Stimulated activated CD4-positive, alpha-beta T cell treated with anti-CD3 and anti-CD28 coated beads, Interleukin-15, amount 100 ng/mL, for 1 hour (primary cell): ENCODE data around the gene GORASP2.
A peak's percentile ranks its signal among the peaks of the same experiment; 100 is the strongest.

Experiments
- DNase-seq, 2 donors: peaks; one replicate each; pipeline ENCODE4 v3.0.0-alpha.2; 2020; ENCODE audit warnings: low read depth in 1 of 2, low spot score in 1 of 2

GORASP2 gene

DNA sequence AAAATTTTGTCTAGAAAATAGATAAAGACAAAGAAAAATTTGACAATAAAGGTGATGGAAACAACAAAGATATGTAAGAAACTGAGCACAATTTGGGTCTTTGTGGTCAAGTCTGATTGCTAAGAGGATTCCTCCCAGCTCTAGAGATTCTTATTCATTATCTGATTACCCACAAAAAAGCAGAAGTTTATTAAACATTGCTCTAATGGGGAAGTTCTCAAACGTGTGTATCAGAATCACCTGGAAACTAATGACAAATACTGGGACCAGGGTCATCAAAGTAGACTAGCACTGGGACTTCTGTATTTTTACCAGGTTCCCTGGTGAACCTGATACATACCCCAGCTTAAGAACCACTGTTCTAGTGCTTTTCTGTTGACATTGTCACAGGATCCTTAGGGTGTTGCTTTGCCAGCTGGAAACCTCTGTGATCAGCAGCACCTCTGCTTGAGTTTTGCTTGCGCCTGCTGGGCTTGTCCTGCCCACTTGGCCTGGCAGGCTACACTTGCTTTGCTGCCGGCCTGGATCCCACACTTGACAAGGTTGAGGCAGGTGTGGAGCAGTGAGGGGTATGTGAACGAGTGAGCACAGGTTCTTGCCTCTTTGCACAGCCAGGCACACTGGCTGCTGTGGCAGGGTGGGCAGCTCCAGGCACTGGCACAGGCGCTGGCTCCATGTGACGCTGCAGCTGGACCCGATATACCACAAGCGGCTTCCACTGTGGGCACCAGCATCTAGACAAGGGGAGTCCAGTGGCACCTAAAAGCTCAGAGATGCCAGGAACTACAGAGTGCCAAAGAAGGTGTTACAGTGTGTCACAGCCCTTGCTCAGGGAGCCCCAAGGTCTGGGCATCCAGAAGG is 6.2 kb upstream of the GORASP2 start:
- DNase-seq: no peak

DNA sequence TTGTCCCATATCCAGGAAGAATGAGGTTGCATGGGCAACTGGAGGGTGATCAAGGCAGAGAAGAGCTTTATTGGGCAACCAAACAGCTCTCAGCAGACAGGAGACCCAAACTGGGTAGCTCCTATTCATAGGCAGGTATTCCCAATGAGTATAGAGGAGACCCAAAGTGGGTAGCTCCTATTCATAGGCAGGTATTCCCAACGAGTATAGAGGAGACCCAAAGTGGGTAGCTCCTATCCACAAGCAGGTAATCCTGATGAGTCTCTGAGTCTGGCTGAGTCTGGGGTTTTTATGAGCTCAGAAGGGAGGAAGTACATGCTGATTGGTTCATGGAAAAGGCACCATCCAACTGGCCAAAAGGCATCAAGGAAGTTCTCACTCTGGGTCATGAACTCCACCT is 5.3 kb upstream of the GORASP2 start:
- DNase-seq: no peak

DNA sequence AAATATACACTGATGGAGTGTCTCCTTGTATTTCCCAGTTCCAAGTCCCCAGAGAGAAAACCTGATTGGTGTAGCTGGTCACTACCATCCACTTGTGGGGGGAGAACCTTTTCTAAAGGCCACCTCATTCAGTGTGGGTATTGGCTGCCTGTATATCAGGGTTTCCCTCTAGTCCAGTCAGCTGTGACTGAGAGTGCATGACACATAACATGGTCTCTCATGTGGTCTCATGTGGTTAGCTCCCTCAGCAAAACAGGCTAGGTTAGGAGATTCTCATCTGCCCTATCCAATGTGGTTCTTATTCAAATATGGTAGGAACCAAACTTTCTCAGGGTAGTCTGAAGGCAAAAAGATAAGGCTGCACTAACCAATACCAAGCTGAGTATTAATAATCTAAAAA is 4.1 kb upstream of the GORASP2 start:
- no peak for DNase-seq

DNA sequence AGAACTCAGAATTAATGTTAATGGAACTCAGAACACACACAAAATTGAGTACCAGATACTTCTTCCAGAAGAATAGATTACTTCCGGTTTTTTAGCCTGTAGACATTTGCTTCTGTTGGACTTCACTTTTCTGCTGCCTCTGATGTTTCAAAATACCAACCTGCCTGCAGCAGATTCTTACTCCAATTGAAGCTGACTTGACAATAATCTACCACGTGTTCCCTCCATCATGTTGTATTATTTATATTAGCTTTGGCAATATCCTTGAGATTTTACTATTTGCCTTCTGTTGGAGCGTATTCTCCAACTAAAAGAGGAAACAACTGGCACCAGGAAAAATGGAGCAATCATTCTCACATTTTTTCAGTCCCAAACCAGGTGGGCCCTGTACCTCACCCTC is 3.1 kb upstream of the GORASP2 start:
- DNase-seq: no peak

DNA sequence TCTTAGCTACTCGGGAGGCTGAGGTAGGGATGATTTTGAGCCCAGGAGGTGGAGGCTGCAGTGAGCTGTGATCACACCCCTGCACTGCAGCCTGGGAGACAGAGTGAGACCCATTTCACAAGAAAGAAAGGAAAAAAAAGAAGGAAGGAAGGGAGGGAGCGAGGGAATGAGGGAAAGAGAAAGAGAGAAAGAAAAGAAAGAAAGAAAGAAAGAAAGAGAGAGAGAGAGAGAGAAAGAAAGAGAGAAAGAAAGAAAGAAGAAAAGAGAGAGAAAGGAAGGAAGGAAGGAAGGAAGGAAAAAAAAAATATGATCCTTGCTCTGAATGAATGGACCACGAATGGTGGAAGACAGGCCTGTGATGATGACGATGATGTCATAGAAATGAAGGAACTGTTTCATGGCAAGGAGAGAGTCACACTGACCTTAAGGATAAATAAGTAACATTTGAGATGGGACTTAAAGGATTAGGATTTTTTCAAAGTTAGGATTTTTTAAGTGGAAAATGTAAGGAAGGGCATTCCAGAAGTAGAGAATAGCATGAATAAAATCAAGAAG is 2.2 kb upstream of the GORASP2 start:
- DNase-seq: no peak

DNA sequence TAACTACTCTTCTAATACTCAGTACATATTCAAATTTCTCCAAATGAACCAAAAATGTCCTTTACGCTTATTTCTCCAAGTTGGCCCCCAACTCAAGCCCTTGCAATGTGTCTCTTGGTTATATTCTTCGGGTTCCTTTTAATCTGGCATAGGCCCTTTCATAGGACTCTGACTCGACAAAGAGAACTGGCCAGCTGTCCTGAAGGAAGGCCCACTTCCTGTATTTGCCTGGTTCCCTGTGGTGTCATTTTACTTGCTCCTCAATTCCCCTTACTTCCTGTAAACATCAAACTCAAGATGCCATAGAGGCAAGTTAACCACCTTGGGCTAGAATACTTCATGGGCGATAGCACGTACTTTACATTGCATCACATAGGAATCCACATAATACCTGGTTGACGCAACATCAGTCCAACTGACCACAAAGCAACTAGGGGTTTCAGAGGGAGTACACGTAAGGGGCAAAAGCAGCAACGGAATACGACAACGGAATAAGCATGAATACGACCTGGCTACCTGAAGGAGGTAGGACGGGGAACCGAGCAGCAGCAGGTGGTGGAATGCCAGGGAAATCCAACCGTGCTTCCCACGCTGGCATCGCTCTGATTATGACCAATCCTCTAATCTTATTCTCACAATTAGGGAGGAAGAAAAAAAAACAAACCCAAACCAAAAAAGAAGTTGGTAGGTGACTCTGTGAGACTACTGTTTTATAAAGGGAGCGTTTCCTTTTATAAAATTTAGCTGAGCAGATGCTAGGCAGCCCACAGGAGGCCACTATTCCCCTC is 823 bp upstream of the GORASP2 start:
- DNase-seq: no peak

DNA sequence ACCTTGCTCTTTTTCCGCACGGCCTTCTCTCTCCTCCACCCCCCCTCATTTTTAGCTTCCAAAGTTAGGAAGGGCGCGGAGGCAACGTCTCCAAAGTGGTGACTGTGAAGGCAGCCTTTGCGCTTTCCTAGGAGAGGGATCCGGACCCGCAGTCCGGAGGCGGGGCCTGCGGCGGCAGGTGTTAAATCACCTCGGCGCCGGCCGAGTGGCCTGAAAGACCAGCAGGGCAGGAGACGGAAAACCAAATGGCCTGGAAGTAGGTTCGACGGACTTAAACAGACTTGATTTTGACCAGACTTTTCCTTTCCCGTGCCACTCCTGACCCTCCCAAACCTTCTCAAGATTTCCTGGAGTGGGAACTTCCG is 615 bp downstream of the GORASP2 start:
- DNase-seq: peak in 1 of 2 donors; percentile 20

DNA sequence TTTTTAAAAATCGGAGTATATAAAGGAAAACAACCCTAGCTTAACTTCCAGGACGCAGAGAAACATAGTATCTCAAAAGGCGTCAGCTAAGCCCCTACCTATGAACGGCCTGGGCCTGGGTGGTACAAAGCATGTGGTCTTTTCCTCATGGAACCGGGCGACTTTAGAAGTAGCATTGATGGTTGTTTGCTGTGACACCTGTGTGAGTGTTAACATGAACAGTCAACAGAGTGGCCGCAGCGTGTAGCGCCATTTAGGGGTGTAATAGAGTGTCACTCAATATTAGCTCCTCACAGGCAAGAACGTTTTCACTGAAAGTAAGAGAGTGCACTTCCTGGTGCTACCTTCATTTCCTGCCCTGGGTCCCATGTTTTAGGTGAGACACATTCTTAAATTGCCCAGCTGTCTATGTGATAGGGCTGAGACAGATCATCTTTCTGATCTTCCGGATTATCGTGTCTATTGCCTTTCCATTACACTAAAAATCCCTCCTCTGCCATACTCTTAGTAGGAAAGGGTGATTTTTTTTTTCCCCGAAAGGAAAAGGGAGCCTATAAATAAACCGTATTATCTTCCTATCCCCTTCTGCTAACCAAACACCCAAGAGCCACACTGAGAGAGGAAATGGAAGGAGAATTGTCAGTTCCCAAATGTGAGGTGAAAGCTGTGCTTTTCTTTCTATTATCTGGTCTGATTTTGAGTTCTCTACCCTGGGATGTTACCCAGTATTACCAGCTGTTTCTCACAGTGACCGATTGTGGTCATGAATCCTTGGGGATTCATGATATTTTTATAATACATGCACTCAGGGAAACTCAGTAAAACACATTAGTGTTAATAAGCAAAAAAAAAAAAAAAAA is 1.3 kb downstream of the GORASP2 start:
- DNase-seq: peak; percentile 16 to 33

DNA sequence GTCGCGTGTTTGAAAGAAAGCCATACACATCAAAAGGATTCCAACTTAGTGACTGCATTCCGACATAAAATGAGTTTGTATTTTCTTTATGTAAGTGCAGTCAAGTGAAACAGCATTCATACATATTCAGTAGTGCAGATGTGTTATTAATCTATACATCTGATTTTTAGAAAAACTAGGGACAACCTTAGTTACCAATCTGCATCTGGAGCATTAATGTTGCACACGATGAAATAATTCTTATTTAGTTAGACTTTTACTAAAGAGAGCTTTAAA is 1.9 kb downstream of the GORASP2 start:
- no peak for DNase-seq

DNA sequence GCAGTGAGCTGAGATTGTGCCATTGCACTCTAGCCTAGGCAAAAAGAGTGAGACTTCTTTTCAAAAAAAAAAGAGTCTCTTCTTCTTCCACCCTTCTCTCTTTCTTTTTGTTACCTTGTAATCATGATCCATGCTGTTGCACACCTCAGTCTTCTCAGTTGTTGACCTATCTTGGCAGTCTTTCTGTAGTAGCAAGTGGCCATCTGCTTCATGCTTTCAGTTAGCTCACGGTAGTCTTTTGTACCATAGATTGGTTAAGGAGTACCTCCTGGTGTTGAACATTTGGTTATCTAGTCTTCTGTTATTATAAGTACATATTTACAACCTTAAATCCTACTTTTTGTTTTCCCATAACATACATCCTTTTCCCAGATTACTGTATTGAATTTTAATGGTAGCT is 3.1 kb downstream of the GORASP2 start:
- no peak for DNase-seq

DNA sequence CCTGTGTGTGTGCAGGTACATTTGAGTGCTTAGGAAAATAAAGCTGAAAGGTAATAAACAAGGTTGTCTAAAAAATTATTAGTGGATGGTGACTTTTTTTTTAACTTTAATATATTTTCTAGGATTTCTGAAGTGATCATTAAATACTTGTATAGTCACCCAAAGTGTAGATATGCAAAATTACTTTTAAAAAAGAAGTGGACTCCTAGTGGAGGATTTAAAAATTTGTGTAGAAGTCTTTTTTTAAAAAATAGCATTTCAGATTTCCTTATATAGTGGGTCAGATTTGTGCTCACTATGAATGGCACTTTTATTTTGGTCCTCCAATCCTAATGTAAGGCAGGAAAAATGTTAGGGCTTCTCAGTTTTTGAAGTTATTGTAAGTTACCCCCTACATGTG is 3.9 kb downstream of the GORASP2 start:
- no peak for DNase-seq

DNA sequence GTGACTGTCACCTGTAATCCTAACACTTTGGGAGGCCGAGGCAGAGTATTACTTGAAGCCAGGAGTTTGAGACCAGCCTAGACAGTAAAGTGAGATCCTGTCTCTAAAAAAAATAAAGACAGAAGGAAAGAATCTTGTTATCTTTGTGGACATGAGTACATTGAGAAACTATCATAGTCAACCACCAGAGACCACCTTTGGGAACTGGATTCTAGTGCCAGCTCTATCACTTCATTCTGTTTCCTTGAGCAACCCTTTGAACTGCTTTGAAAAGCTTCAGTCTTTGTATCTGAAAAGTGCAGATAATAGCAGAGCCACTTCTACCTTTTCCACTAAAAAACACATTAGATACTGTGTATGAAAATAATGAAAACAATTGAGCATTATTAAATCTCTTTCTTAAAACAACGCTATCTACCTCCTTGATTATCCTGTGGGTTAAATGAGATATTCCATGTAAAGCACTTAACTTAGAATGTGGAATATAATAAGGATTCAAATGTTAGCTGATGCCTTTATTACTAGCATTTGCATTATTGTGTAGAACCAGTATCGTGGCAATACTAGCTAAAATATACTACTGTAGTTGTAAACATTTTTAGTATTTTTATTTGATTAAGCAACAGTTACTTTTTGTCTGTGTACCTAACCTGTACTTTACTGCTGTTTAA is 8.8 kb downstream of the GORASP2 start:
- no peak for DNase-seq

DNA sequence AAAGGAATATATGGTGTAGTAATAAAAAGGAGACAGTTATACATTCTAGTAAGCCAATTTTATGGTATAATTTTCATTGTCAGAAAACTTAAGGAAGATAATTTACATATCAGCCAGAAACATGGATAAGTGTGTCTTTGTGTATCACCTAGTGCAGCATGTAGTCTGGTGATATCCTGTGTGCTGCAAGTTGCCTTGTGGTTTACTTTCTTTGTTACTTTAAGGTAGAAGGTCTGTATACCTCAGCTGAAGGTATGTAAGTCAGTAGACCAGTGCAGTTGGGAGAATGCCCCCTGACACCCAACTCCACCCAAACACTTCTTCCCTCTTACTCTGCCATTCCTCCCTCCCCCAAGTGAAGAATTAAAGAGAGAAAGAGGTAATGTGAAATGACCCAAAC is 11.0 kb downstream of the GORASP2 start:
- DNase-seq: no peak

DNA sequence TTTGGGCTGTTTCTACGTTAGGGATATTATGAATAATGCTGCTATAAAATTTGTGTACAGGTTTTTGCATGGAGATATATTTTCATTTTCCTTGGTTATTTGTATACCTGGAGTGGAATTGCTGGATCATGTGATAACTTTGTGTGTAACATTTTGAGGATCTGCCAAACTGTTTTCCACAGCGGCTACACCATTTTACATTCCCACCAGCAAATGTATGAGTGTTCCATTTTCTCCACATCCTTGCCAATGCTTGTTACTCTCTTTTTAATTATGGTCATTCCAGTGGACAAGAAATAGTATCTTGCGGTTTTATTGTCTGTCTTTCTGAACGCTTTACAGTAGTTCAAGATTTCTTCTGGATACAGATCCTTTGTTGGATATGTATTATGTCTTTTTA is 13.6 kb downstream of the GORASP2 start:
- no peak for DNase-seq

DNA sequence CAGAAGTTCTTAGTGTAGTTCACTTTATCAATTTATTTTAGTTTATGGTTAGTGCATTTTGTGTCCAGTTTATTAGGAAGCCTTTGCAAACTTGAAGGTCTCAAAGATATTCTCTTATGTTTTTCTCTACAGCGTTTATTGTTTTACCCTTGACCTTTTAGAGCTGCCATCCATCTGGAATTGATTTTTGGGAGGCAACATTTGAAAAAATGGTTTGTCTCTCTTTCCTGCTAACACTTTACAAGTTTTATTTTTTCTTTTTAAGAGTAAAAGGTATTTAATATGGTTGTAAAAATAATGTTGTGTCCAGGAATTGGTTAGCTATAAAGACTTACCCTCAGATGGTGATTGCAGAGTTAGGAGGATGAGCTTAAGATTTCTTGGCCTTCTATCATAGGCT is 14.0 kb downstream of the GORASP2 start:
- DNase-seq: no peak

DNA sequence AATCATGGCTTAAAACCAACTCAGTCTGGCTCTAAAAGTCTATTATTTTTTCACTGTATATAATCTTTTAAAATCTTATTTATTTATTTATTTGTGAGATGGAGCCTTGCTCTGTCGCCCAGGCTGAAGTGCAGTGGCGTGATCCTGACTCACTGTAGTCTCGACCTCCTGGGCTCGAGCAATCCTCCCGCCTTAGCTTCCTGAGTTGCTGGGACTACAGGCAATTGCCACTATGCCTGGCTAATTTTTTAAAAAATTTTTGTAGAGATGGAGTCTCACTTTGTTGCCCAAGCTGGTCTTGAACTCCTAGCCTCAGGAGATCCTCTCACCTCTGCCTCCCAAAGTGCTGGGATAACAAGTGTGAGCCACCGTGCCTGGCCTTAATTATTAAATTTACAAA is 14.5 kb downstream of the GORASP2 start:
- no peak for DNase-seq

DNA sequence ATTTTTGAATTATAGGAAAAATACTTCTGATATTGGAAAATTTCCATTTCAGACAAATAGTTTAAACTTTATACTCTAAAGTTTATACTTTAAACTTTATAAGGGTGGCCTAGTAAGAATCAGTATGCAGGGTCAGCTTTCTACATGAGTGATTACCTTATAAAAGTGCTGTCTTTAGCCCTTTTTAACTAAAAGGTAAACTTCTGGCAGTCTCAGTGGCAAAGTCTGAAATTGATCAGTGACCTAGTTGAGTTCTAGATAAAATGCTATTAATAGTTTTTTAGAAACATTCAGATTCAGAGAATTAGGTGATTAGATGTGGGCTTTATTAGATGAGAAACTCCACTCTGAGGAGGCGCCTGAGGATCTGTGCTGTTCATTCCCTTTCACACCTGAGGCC is 15.5 kb downstream of the GORASP2 start:
- no peak for DNase-seq

DNA sequence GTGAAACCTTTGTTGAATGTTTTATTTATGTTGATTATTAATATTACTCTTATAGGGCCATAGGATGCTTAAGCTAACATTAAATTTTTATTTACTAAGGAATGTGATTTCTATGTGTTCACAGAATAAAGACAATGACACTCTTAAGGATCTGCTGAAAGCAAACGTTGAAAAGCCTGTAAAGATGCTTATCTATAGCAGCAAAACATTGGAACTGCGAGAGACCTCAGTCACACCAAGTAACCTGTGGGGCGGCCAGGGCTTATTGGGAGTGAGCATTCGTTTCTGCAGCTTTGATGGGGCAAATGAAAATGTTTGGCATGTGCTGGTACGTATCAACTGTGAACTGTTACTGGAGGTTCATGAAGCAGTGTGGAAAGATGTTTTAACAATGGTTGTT is 20.4 kb downstream of the GORASP2 start:
- no peak for DNase-seq

DNA sequence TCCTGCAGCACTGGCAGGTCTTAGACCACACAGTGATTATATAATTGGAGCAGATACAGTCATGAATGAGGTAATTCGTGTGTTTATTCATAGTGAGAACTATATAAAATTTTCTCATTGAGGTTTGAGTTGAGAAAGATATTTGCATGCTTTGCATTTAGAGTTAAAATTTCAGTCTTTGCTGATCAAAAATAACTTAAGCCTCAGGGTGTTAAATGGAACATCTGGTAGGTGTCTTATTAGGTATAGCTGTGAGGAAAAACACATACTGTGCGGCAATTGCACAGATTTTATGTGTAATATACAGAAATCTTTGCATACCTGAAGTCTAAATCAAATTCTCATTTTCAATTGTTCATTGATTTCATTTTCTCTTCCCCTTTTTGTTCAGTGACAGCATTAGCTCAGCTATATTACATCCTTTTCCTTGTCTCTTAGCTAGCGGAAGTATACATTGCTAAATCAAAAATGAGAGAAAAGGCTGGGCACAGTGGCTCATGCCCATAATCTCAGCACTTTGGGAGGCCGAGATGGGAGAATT is 21.2 kb downstream of the GORASP2 start:
- DNase-seq: no peak

DNA sequence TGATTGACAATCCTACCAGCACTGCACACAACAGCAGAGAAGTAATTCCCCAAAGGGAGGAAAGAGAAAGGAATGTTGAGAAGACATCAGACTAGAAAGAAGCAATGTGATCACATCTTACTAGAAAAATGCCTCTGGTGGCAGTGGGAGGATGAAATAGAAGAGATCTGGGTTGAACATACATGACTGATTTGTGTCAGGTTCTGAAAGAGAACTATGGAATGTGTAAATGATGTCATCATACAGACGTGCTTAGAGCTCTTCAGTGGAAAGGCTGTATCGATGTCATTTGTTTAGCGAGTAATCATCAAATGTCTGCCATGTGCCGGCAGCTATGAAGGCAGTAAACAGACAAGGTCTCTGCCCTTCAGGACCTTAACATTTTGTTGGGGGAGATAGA is 24.9 kb downstream of the GORASP2 start:
- no peak for DNase-seq

DNA sequence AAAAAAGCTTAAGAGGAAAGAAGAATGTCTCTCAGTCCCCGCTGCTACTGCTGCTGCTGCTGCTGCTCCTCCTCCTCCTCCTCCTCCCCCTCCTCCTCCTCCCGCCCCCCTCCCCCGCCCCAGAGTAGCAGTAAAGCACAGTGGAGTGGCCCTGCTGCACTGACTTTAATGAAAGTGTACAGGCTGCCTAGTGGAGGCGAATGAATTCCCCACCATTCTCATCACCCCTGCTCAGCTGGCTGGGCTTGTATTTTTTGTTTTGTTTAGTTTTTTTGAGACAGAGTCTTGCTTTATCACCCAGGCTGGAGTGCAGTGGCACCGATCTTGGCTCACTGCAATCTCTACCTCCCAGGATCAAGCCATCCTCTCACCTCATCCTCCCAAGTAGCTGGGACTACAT is 34.3 kb downstream of the GORASP2 start:
- DNase-seq: no peak
